CD4-positive, alpha-beta T cell (primary cell): ENCODE data around the gene DLX5. TPM values are rescaled to one million over a fixed set of nuclear protein-coding genes. Genes with fewer than 3 reads are reported as not detected.

ENCODE experiments used
- ATAC-seq: fragments of 200-7000 bp; cut with Tn5 transposase; one replicate; pipeline ENCODE4 v1.10.0; 2022; ENCODE audit warnings: mild to moderate bottlenecking; ENCODE audit not compliant: poor library complexity
- CTCF ChIA-PET: fragments of 350-600 bp; sonication (Branson Sonifier 250); formaldehyde crosslinking; loops from one replicate; lab custom pipeline; 2021; ENCODE audit warnings: antibody characterized with exemption, inconsistent platforms; lab: Charles Lee
- POLR2A ChIA-PET: fragments of 350-600 bp; sonication (Branson Sonifier 250); formaldehyde crosslinking; loops from one replicate; lab custom pipeline; 2021; ENCODE audit warnings: antibody characterized with exemption, inconsistent platforms; lab: Charles Lee
- DNase-seq, 14 experiments: peaks; one replicate each; pipeline ENCODE4 v3.0.0-alpha.2; 2013 to 2020; ENCODE audit warnings: mixed read lengths in 2 of 14
- H3K27ac ChIP-seq, 2 donors: one replicate each; pipeline versions ENCODE4 v1.5.1 to v1.7.0; 2013; ENCODE audit warnings: low read length in 2 of 2, low read depth in 1 of 2, mild to moderate bottlenecking in 1 of 2
- H3K27me3 ChIP-seq, 2 experiments: 1 replicate in 1 of 2; 2 replicates in 1 of 2; pipeline versions ENCODE4 v1.6.1 to v1.7.0; 2013; ENCODE audit warnings: low read length in 2 of 2, control low read depth in 1 of 2, mild to moderate bottlenecking in 1 of 2, moderate library complexity in 1 of 2; ENCODE audit not compliant: insufficient read depth in 2 of 2, control insufficient read depth in 1 of 2
- H3K36me3 ChIP-seq: one replicate; pipeline ENCODE4 v1.6.1; 2013; ENCODE audit warnings: low read length, control low read depth; ENCODE audit not compliant: insufficient read depth
- H3K4me1 ChIP-seq: one replicate; pipeline ENCODE4 v1.6.1; 2013; ENCODE audit warnings: low read length, control low read depth; ENCODE audit not compliant: insufficient read depth
- H3K4me3 ChIP-seq: one replicate; pipeline ENCODE4 v1.5.1; 2013; ENCODE audit warnings: mild to moderate bottlenecking, low read length, moderate library complexity
- H3K9me3 ChIP-seq, 2 experiments: 1 replicate in 1 of 2; 2 replicates in 1 of 2; pipeline versions ENCODE4 v1.6.1 to v1.7.0; 2013; ENCODE audit warnings: low read length in 2 of 2, mild to moderate bottlenecking in 2 of 2, control low read depth in 1 of 2, moderate library complexity in 1 of 2; ENCODE audit not compliant: control insufficient read depth in 1 of 2, insufficient read depth in 1 of 2
- H3K27ac Mint-ChIP-seq: one replicate; pipeline ENCODE4 v1.8.0; 2020; ENCODE audit warnings: mixed read lengths
- H3K27me3 Mint-ChIP-seq: one replicate; pipeline ENCODE4 v1.8.0; 2021; ENCODE audit warnings: mixed read lengths
- H3K36me3 Mint-ChIP-seq: one replicate; pipeline ENCODE4 v1.8.0; 2021; ENCODE audit warnings: low read depth, mixed read lengths
- H3K4me1 Mint-ChIP-seq: one replicate; pipeline ENCODE4 v1.8.0; 2021; ENCODE audit warnings: low read depth, mixed read lengths
- H3K4me3 Mint-ChIP-seq: one replicate; pipeline ENCODE4 v1.8.0; 2020; ENCODE audit warnings: mild to moderate bottlenecking, mixed read lengths
- H3K9me3 Mint-ChIP-seq: one replicate; pipeline ENCODE4 v1.8.0; 2020; ENCODE audit warnings: mixed read lengths
- CTCF ChIP-seq: fragments of 200-600 bp; IDR thresholded peaks from one replicate; pipeline ENCODE4 v1.8.0; 2022; ENCODE audit warnings: antibody characterized with exemption, mild to moderate bottlenecking
- intact Hi-C, 2 experiments: fragments of 100-400 bp; cut with DNase I in 1 of 2; cut with micrococcal nuclease in 1 of 2; formaldehyde crosslinking; loops; one replicate each; pipeline versions ENCODE4 v1.15.1 to v1.9.0; 2023 to 2025; cut with DNase I, micrococcal nuclease
- total RNA-seq, 174 experiments: library from RNA in 2 of 174; stranded (reverse) in 2 of 174; gene quantifications; one replicate each; pipeline ENCODE4 v1.2.3 and lab custom pipeline; 2021 to 2026

DLX5 gene
- total RNA-seq, 2 experiments from 2014 or later = not detected

- Mint-ChIP-seq H3K27ac (no peak overlapping the region), H3K4me3 (no peak overlapping the region), H3K36me3 (no peaks in the 10 kb centered on the region), H3K9me3 (peaks cover 4% of the 10 kb centered on the region), H3K27me3 (peaks cover 98% of the 10 kb centered on the region), H3K4me1 (peaks cover 20% of the 10 kb centered on the region)
- ChIA-PET POLR2A (no interaction called here), CTCF (no interaction called here)
- peaks cover 20% of the 10 kb centered on the region for H3K4me1 ChIP-seq
- no peak for TF ChIP-seq CTCF
- H3K27me3 ChIP-seq = peaks cover 87 to 93% of the 10 kb centered on the region in 2 experiments
- intact Hi-C loops = no loop called here
- H3K4me3 ChIP-seq = no peak overlapping the region
- no peak overlapping the region for H3K27ac ChIP-seq
- peaks cover 0 to 59% of the 10 kb centered on the region in 2 experiments for H3K9me3 ChIP-seq
- no peaks in the 10 kb centered on the region for H3K36me3 ChIP-seq
- ATAC-seq (no peak), DNase-seq (no peak)
Observed at GRCh38 chr7:97001221-97001620, 23.4 kb downstream of the DLX5 start.

- CTCF ChIA-PET = no interaction called here
- H3K4me3 Mint-ChIP-seq = no peak overlapping the region
- intact Hi-C loops = no loop called here
- H3K4me3 ChIP-seq = no peak overlapping the region
- ATAC-seq (no peak), DNase-seq (no peak)
- no peaks in the 10 kb centered on the region for H3K4me1 Mint-ChIP-seq
- no peak overlapping the region for H3K27ac Mint-ChIP-seq
- no peaks in the 10 kb centered on the region for H3K36me3 Mint-ChIP-seq
- H3K27me3 ChIP-seq = peaks cover 88 to 99% of the 10 kb centered on the region in 2 experiments
- H3K4me1 ChIP-seq = peaks cover 3% of the 10 kb centered on the region
- H3K9me3 ChIP-seq = peaks cover 0 to 54% of the 10 kb centered on the region in 2 experiments
- H3K36me3 ChIP-seq = no peaks in the 10 kb centered on the region
- no peak overlapping the region for H3K27ac ChIP-seq
- H3K9me3 Mint-ChIP-seq = peaks cover 4% of the 10 kb centered on the region
- peaks cover 97% of the 10 kb centered on the region for H3K27me3 Mint-ChIP-seq
- POLR2A ChIA-PET = no interaction called here
- TF ChIP-seq CTCF = no peak
Observed at GRCh38 chr7:96998744-96999143, 25.9 kb downstream of the DLX5 start.

GRCh38 chr7:96998333-96998732 is 26.3 kb downstream of the DLX5 start:
- intact Hi-C loops = no loop called here
- Histone ChIP-seq H3K27me3 (peaks cover 88 to 99% of the 10 kb centered on the region in 2 experiments), H3K9me3 (peaks cover 0 to 54% of the 10 kb centered on the region in 2 experiments), H3K4me1 (no peaks in the 10 kb centered on the region), H3K4me3 (no peak overlapping the region), H3K27ac (no peak overlapping the region), H3K36me3 (no peaks in the 10 kb centered on the region)
- TF ChIP-seq CTCF = no peak
- Mint-ChIP-seq H3K9me3 (peaks cover 4% of the 10 kb centered on the region), H3K4me1 (no peaks in the 10 kb centered on the region), H3K27me3 (peaks cover 97% of the 10 kb centered on the region), H3K36me3 (no peaks in the 10 kb centered on the region), H3K27ac (no peak overlapping the region), H3K4me3 (no peak overlapping the region)
- ATAC-seq = no peak
- CTCF ChIA-PET = no interaction called here
- POLR2A ChIA-PET = no interaction called here
- no peak for DNase-seq
